ENCODE results near the gene ABHD16A. TPM values are rescaled to one million over a fixed set of nuclear protein-coding genes. Genes with fewer than 3 reads are reported as not detected.

Gene ABHD16A
- polyA plus RNA-seq, 1 donor from 2014 or later, result 40.1 TPM

DNA sequence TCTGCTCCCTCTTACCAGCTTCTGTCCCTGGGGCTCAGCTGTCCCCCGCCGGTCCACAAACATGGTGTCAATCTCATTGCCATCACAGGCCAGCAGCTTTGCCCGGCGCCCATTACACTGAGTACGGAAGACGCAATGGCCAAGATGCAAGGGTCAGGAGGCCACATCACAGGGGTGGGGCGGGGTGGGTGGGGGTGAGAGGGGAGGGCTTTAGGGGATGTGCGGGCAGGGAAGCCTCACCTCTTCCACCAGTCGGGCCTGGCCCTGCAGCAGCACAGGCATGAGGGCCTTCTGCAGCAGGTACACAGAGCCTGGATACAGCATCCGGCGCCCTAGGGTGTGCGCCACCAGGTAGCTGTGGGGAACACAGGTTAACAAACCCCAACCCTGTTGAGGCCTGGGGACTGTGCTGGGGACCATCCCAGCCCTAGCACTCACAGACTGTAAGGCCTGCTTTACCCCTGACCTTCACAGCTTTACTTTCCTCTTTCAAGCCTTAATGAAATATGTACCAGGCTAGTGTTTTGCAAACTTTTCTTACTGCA lies 11.5 kb downstream of the ABHD16A start:
- no peak overlapping the region for H3K27ac Mint-ChIP-seq
- H3K27me3 Mint-ChIP-seq, result no peaks in the 10 kb centered on the region
- H3K4me1 Mint-ChIP-seq, result peaks cover 8 to 19% (median 17%) of the 10 kb centered on the region in 3 donors
- H3K4me3 Mint-ChIP-seq, result no peak overlapping the region
- no peaks in the 10 kb centered on the region for H3K36me3 Mint-ChIP-seq
- no peaks in the 10 kb centered on the region for H3K9me3 Mint-ChIP-seq

- no peaks in the 10 kb centered on the region for H3K36me3 Mint-ChIP-seq
- H3K27me3 Mint-ChIP-seq, result no peaks in the 10 kb centered on the region
- no peak overlapping the region for H3K4me3 Mint-ChIP-seq
- H3K4me1 Mint-ChIP-seq, result peaks cover 8 to 19% (median 17%) of the 10 kb centered on the region in 3 donors
- no peak overlapping the region for H3K27ac Mint-ChIP-seq
- H3K9me3 Mint-ChIP-seq, result no peaks in the 10 kb centered on the region
These were observed 12.1 kb downstream of the ABHD16A start for GRCh38 chr6:31691078-31691463.

- Mint-ChIP-seq H3K9me3 (no peaks in the 10 kb centered on the region), H3K27ac (peak overlapping the region in 1 of 3 donors; percentile 71), H3K4me1 (peaks cover 8 to 19% (median 17%) of the 10 kb centered on the region in 3 donors), H3K27me3 (no peaks in the 10 kb centered on the region), H3K36me3 (no peaks in the 10 kb centered on the region), H3K4me3 (peak overlapping the region in 1 of 4 donors; percentile 3)
These were observed 12.7 kb downstream of the ABHD16A start for GRCh38 chr6:31690231-31691077.

DNA sequence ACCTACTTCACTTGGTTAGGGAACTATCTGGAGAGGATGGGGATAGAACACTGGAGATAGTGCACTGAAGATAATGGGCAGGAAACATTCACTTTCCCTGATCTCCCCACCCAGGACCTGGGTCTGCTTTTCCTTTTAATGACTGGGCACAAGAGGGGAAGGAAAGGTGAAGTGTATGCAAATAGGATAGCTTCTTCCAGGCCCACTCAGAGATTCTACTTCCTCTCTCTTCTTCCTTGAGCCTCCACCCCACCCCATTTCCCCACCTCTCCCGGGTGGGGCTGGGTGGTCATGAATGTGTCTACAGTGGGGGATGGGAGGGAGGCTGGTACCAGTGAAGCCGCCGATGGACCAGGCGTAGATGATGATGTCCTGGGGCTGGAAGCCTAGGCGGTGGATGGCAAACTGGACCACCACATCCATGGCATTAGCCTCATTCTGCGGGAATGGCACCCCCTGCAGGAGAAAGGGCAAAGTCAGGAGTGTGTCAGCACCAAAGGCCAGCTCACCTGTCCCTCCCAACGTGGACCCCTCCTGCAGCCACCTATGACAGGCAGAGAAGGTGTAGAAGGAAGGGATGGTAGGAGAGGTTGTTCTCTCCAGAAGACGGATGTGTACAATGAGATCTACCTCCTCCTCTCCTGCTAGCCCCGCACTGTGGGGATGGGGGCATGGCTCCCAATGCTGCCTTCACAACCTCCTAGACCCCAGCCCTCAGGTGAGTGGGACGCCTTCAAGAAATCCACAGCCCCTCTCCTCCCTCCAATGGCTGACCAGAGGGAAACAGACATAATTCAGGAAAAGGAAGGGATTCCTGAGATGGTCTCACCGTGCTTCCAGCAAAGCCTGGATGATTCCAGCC lies 13.6 kb downstream of the ABHD16A start:
- Mint-ChIP-seq H3K9me3 (no peaks in the 10 kb centered on the region), H3K4me3 (peak overlapping the region in 2 of 4 donors; percentile 46 to 47), H3K4me1 (peaks cover 8 to 19% (median 17%) of the 10 kb centered on the region in 3 donors), H3K27me3 (no peaks in the 10 kb centered on the region), H3K27ac (peak overlapping the region in 1 of 3 donors; percentile 73), H3K36me3 (no peaks in the 10 kb centered on the region)

- H3K4me1 Mint-ChIP-seq, result peaks cover 8 to 19% (median 17%) of the 10 kb centered on the region in 3 donors
- H3K4me3 Mint-ChIP-seq, result peak overlapping the region in 2 of 4 donors; percentile 6 to 43
- no peak overlapping the region for H3K27ac Mint-ChIP-seq
- no peaks in the 10 kb centered on the region for H3K36me3 Mint-ChIP-seq
- no peaks in the 10 kb centered on the region for H3K27me3 Mint-ChIP-seq
- H3K9me3 Mint-ChIP-seq, result no peaks in the 10 kb centered on the region
These were observed 15.0 kb downstream of the ABHD16A start for GRCh38 chr6:31687860-31688693.

GRCh38 chr6:31687321-31687720 lies 15.8 kb downstream of the ABHD16A start:
- Mint-ChIP-seq H3K36me3 (no peaks in the 10 kb centered on the region), H3K4me3 (no peak overlapping the region), H3K9me3 (no peaks in the 10 kb centered on the region), H3K4me1 (peaks cover 8 to 19% (median 17%) of the 10 kb centered on the region in 3 donors), H3K27me3 (no peaks in the 10 kb centered on the region), H3K27ac (no peak overlapping the region)

DNA sequence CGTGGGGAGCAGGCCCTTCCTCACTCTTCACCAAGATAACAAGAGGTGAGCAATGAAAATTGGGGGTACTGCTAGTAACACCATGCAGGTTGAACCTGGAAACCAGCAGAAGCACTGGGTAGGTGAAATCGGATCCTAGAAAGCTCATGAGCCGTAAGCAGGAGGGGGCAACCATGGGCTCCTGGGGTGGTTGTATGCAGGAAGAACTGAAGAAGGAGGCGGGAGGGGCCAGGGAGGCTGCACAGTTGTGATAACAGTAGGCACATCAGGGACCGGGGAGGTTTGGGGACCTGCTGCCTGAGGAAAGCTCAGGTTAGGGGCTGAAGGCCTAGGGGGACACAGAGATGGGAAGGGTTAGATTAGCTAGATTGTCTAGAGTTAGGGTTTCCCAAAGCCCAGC lies 16.6 kb downstream of the ABHD16A start:
- H3K4me1 Mint-ChIP-seq, result peaks cover 8 to 20% (median 19%) of the 10 kb centered on the region in 3 donors
- H3K27ac Mint-ChIP-seq, result peak overlapping the region in 1 of 3 donors; percentile 34
- H3K36me3 Mint-ChIP-seq, result no peaks in the 10 kb centered on the region

GRCh38 chr6:31683591-31683990 lies 19.5 kb downstream of the ABHD16A start:
- no peaks in the 10 kb centered on the region for H3K9me3 Mint-ChIP-seq
- no peaks in the 10 kb centered on the region for H3K36me3 Mint-ChIP-seq
- peak overlapping the region in 1 of 4 donors; percentile 74 for H3K4me3 Mint-ChIP-seq
- no peaks in the 10 kb centered on the region for H3K27me3 Mint-ChIP-seq
- H3K27ac Mint-ChIP-seq, result no peak overlapping the region
- H3K4me1 Mint-ChIP-seq, result peaks cover 5 to 18% (median 13%) of the 10 kb centered on the region in 3 donors

More for the DNA sequence above, 16.6 kb downstream of the ABHD16A start:
- H3K4me3 Mint-ChIP-seq, result no peak overlapping the region
- no peaks in the 10 kb centered on the region for H3K9me3 Mint-ChIP-seq
- no peaks in the 10 kb centered on the region for H3K27me3 Mint-ChIP-seq

DNA sequence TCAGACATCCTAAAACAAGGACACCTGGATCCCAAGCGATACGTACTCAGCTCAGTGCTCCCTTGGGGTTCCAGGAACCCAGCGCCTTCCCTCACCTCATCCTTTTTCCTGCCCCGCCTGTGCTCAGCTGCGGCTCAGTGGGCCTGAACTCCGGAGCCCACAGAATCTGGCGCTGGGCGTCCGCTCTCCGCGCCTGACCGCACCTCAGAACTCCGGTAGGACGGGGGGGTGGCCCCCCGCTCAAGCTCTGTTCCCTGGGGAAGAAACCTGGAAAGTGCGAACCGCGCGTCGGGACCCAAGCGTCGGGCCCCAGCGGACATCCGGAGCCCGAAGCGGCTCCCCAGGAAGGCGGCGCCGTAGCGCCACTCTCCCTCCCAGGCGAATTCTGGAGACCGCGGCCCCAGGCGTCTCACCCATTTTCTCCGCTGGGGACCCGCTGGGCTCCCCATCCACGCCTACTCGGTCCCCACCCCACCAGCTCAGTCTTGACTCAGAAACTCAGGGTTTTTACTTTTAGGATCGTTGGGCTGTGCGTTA lies 21.9 kb downstream of the ABHD16A start:
- Mint-ChIP-seq H3K4me1 (peaks cover 21 to 27% (median 24%) of the 10 kb centered on the region in 3 donors), H3K36me3 (no peaks in the 10 kb centered on the region), H3K27me3 (no peaks in the 10 kb centered on the region), H3K27ac (peak overlapping the region; percentile 9 to 35 (median 15)), H3K4me3 (peak overlapping the region; percentile 41 to 91 (median 78)), H3K9me3 (no peaks in the 10 kb centered on the region)

GRCh38 chr6:31680226-31681134 lies 22.6 kb downstream of the ABHD16A start, which contains the start of gene LY6G5C:
LY6G5C (minus strand) TSS chr6:31681067; CDS start chr6:31680373, 694 bp downstream.
- Mint-ChIP-seq H3K27ac (peak within 1 kb of the TSS; percentile 10 to 78 (median 15)), H3K27me3 (no peaks in the 10 kb centered on the region), H3K36me3 (no peaks in the 10 kb centered on the region), H3K4me1 (peaks cover 23 to 30% (median 25%) of the 10 kb centered on the region in 3 donors), H3K4me3 (peak within 1 kb of the TSS; percentile 41 to 91 (median 78)), H3K9me3 (no peaks in the 10 kb centered on the region)

DNA sequence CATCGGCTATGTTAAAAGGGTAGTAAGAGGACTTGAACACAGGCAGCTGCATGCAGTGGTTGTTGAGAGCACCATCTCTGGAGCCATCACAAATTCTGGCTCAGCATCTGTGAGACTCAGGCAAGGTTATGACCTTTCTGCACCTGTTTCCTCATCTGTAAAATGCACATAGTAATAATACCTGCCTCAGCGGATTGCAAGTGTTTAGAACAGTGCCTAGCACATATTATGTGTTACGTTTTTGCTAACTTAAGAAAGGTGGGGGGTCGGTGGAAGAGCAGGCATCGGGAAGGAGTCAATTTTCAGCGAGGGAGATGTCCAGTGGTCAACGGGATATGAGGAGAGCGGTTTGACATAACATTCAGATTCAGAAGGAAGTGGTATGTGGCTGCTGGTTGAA lies 25.2 kb downstream of the ABHD16A start:
- Mint-ChIP-seq H3K4me3 (no peak overlapping the region), H3K27me3 (no peaks in the 10 kb centered on the region), H3K9me3 (no peaks in the 10 kb centered on the region), H3K36me3 (no peaks in the 10 kb centered on the region), H3K27ac (peak overlapping the region in 1 of 3 donors; percentile 27), H3K4me1 (peaks cover 23 to 32% (median 25%) of the 10 kb centered on the region in 3 donors)

GRCh38 chr6:31676904-31677303 lies 26.2 kb downstream of the ABHD16A start:
- Mint-ChIP-seq H3K36me3 (no peaks in the 10 kb centered on the region), H3K27me3 (no peaks in the 10 kb centered on the region), H3K4me1 (peaks cover 23 to 34% (median 25%) of the 10 kb centered on the region in 3 donors), H3K4me3 (no peak overlapping the region), H3K27ac (peak overlapping the region in 1 of 3 donors; percentile 90), H3K9me3 (no peaks in the 10 kb centered on the region)

GRCh38 chr6:31676322-31676903 lies 26.7 kb downstream of the ABHD16A start:
- H3K36me3 Mint-ChIP-seq, result no peaks in the 10 kb centered on the region

More at GRCh38 chr6:31676322-31676903, 26.7 kb downstream of the ABHD16A start:
- no peaks in the 10 kb centered on the region for H3K9me3 Mint-ChIP-seq
- peak overlapping the region in 2 of 3 donors; percentile 1 to 4 for H3K27ac Mint-ChIP-seq
- H3K27me3 Mint-ChIP-seq, result no peaks in the 10 kb centered on the region
- H3K4me1 Mint-ChIP-seq, result peaks cover 22 to 32% (median 23%) of the 10 kb centered on the region in 3 donors
- H3K4me3 Mint-ChIP-seq, result no peak overlapping the region
